Central memory CD4-positive, alpha-beta T cell (primary cell): ENCODE data around the gene GASK1A.

ENCODE experiments used
- DNase-seq: peaks from one replicate; pipeline ENCODE4 v3.0.0; 2022

Gene GASK1A

DNA sequence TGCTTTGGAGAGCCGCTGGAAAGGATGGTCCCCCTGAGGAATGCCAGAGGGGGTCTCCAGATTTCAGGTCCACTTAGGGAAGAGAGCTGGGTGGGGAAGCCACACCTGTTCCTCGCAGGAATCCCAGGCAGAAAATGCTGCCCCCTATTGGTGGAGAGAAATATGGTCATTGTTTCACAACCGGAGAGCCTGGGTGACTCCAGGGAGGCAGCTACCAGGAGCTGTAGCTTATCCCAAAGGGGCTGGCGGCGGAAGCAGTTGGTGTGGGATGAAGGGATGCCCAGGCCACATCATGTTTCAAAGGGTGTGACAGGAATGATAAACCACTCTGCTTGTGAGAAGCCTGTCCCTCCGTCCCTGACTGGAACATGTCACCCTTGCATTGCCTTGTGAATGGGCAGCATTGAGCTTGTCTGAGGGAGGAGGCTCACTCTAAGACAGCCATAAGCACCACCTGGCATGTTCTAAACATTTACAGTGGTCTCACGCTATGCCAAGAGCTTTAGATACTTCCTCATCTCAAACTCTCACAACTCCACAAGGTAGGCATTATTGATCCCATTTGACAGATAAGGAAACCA is 92.3 kb downstream of the GASK1A start:
- peak; percentile 10 for DNase-seq

DNA sequence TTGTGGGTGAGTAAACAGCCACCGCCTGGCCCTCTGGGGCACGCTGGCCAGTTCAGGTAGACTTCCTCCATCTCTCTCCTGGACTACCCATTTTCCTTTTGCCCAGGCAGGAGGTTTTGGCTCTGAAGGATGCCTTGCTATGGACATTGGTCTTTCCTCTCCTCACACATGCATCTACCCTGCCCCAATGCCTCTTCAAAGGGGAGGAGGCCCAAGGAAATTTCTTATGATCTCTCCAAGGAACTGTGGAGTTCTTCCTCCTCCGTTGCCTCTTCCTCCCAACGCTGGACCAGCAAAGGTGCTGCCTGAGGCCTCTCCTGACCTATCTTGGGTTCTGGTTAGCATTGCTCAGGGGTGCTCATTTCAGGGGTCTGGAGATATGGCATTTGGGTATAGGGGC is 93.2 kb downstream of the GASK1A start:
- DNase-seq = no peak

DNA sequence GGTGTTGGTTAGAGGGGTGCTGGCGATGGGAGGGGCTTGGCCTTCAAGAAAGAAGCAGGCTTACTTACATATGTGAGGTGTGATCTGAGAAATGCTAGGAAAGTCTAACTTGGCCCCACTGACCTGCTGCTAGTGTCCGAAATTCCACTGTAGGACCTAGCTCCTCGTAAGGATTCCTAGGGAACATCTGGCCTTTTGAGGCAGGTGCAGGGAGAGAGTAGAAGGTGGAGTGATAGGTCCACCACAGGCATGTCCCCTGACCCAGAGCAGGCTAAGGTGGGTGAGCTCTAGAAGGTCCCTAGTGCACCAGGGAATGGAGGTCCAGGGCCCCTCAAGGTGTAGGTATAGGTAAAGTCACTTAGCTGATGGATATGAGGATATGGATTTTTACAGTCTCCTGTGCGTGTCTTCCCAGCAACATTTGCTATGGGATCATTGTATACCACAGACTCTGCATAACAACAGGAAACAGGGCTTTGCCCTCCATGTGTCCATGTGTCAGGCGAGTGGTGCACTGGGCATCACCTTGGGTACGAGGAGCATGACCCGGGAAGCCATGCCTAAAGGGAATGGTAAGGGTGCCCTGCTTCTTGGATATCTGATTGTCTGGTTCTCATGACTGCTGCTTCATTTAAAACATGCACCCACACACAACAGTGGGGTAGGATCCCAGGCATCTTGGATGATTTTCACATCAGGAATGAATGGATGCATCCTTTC is 94.2 kb downstream of the GASK1A start:
- DNase-seq = no peak

DNA sequence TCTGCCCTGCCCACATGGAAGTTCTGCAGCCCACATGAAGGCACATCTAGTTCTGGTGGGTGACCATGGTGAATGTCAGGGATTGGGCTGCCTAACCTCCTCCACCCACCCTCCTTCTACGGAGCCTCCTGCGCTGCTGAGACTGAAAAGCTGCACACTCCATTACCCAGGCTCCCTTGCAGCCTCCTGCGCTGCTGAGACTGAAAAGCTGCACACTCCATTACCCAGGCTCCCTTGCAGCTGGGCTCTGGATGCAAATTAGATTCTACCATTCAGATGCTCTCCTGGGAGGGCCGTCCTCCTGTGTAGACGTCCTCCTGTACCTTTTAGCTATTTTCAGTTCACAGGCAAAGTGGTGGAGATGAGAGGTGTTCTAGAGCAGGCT is 94.7 kb downstream of the GASK1A start:
- no peak for DNase-seq

DNA sequence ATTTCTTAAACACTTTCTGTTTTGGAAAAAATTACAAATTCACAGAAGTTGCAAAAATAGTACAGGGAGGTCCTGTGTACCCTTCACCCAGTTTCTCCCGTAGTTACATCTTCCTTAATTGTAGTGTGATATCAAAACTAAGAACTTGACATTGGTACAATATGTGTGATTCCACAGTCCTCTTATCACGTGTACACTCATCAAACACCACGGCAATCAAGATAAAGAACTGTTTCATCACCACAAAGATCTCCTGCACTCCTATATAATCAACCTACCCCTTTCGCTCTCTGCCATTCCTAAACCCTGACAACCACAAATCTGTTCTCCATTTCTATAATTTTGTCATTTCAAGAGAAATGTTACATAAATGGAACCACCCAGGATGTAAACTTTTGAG is 95.4 kb downstream of the GASK1A start:
- no peak for DNase-seq

DNA sequence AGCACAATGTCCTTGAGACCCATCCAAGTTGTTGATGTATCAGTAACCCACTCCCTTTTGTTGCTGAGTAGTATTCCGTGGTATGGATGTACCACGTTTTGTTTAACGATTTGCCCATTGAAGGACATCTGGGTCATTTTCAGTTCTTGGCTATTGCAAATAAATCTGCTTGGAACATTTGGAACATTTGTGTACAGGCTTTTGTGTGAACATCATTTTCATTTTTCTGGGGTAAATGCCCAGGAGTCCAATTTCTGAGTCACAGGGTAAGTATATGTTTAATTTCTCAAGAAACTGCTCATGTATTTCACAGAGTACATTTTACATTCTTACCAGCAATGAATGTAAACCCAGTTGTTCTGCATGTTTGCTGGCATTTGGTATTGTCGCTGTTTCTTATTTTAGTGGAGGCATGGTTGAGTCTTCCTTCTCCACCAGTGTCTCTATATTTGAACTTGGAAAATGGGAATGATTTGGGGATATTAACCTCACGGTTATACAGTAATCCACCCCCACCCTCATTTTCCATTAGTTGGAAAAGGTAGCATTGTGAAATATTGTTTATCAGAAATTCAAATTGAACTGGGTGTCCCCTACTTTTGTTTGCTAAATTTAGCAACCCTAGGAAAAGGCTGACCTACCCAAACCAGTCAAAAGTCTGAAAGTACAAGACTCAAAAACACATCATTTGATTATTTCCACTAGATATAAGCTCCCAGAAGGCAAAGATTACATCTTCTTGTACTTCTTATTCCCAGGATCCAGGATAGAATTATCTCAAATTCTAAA is 96.0 kb downstream of the GASK1A start:
- DNase-seq = no peak

DNA sequence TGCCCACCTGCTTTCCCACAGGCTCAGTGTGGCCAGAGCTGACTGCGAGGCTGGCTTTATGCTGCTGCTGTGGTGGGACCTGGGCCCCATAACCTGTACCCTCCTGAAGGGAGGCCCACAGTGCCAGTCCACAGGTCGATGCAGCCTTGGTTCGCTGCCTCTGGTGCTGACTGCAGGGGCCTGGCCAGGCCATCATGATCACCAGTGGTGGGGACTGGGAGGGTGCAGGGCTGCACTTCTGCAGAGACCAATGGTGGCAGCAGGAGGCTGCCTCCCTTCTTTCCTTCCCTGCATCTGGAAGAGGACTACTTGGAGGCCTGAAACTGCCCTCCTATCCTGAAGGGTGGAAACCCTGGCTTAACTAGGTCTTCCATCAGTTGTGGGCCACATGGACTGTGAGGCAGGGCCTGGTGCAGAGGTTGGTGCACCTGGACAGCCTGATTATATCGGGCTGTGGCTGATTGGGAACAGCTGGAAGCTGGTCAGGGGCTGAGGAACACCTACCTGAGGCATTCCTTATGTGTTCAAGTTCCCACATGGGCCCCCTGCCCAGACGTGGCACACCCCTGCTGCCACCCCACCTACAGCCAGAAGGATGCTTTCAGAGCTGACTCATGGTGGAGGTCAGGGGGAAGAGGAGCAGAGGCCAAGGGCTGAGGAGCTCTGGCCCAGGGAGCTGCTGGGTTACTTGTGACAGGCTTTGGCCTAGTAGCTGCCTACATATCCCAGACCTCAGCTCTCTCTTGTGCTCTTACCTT is 97.0 kb downstream of the GASK1A start:
- DNase-seq = no peak

DNA sequence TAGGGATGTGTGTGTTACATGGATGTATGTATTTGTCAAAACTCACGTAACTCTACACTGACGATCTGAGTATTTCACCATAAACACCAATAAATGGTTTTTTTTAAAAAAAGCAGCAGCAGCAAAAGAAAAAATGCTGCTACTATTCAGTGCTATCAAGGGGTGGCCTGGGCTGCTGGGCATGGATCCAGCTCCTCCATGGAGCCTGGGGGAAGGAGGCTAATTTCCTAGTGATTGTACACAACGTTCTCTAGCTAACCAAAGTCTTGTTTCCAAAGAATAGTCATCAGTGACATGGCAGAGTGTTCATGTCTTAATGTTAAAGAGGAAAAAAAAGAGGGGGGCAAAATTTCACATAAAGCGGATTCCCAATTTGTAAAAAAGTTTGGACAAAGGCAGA is 97.7 kb downstream of the GASK1A start:
- no peak for DNase-seq

DNA sequence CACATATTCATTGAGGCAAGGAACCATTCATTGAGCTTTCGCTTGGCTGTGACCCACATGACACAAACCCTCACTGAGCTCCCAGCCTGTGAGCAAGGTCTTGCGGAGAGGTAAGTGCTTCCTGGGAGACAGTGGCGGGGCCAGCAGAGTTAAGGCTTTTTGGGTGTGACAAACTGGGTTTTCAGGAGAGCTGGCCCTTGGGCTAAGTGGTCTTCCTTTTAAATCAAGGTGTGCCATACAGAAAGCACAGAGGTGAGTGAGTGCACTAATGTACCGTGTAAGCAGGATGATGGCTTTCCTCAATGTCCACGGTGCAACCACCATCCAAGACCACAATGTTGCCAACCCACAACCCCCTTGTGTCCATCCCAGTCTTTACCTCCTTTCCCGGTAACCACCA is 98.2 kb downstream of the GASK1A start:
- DNase-seq = no peak

DNA sequence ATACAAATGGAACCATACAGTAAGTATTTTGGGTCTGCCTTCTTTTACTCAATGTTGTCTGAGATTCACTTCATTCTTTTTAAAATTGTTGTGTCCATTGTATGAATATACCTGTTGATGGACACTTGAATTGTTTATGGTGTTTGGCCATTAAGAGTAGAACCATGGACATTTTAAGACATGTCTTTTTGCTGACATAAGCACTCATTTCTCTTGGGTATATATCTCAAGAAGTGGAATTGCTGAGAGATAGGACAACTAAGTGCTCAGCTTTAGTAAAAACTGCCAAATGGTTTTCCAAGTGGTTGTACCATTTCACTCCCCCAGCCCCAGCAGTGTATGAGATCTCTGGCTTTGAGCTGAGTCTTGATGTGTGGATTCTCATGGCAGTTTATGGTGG is 98.6 kb downstream of the GASK1A start:
- DNase-seq = no peak

DNA sequence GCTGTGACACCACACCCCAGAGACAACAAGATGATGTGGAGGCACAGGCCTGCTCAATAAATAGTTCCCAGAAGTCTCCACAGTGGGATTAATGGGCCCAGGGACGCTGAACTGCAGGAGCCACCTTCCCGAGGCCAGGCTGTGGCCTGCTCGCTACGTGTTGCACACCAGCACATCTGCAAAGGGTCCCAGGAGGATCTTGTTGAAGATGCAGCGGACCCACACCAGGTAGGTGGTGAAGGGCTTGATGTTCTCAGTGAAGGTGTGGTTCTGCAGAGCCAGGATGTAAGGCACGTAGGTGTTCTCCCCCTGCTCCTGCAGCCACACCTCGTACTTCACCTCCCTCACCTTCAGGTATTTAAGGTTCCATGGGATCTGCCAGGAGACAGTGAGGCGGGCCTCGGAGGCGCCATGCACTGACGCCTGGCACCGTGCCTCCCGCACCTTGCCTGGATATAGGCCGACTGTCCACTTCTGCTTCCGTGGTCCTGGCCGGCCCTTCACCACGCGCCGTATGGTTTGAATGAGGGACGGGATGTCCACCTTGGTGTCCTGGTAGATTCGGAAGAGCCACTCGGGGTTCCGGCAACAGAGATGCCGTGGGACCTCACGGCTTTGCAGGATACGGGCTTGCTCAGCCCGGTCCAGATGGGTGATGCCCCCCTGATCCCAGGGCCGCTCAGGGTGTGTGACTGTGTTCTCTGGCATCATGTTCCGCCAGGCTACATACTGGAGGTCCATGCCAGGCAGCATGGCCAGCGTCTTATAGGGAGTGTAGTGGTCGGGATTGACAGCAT is 100.6 kb downstream of the GASK1A start:
- DNase-seq = no peak

DNA sequence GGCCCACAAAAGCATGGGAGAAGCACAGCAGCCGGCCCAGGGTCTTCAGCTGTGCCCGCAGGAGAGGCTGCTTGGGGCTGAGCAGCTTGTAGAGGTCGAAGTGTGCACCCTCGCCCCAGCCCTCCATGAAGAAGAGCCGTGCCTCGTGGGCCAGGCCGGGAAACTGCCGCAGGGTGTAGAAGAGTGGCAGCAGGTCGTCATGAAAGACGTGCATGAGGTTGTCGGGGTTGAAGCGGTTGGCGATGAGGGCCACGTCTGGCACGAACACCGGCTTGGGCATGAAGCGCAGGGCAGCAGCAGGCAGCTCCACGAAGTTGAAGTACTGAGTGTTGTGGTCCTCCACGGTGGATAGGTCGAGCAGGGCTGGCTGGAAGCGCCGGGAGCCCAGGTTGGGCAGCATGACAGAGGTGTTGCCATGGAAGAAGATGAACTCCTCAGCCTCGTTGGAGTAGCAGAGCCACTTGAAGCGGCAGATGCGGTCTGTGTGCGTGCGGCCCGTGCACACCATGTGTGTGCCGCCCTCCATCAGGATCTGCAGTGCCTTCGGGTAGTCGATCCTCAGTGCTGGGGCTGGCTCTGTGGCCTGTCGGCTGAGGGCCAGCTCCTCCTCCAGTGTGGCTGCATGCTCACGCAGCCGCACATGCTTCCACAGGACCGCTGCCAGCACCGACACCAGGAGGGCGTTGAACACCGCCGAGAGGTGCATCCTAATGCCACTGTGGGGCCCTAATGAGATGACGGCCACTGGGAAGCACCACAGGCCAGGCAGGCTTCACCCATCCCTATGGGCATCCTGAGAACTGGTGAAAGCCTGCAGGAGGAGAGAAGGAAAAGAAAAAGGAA is 101.8 kb downstream of the GASK1A start:
- no peak for DNase-seq

DNA sequence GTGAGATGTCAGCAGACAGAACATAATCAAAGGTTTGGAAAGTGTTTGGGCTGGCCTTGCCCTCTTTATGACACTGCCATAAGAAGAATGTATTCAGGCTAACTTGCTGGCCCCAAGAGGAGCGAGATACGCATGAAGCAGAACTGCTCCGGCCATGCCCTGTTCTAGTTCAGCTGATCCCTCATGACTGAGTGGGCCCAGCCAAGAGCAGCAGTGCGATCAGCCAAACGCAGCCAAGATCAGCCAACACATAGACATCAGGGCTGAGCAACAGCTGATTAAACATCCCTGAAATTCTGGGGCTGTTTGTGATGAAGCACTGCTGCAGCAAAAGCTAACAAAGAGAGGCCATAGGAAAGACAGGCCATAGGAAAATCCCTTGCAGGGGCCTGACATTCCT is 102.7 kb downstream of the GASK1A start:
- no peak for DNase-seq

DNA sequence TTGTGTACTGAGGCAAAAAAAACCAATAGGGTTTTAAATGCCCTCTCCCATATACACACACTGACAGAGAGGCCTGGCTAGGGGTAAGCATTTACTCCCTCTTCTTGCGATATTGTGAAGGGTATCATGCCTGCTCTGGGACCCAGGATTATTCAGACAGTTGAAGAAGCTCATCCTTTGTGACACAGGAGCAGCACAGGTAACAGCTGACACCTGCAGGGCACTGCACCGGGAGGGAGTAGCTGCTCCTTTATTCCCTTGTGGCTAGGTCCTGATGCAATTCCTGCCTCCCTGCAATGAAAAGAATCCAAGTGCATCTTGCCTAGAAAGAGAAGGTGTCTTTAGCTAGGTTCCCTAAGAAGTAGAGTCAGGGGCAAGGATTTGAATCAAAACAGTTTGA is 103.3 kb downstream of the GASK1A start:
- DNase-seq = no peak

DNA sequence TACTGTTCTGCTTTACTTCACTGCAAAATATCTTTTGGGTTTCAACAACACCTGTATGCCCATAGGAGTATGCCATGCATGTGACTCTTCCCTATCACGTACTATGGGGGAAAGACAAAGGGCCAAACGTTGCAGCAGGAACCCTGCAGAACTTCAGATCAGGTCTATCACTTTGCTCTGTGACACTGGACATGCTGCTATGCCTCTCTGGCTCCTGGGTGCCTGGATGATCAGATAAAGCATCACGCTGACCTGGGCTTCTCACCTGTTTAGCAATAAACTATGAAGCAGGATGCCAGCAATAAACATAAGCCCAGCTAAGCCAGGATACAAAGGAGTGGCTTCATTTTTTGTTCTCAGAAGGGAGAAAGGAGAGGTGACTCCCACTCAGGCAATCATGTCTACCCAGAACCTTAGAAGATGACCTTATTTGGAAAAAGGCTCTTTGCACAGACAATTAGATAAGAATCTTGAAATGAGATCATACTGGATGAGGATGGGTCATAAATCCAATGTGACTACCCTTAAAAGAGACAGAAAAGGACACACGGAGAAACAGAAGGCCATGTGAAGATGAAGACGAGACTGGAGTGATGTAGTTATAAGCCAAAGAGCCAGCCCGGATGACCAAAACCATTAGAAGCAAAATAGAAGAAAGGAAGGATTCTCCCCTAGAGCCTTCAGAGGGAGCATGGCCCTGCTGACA is 107.5 kb downstream of the GASK1A start:
- no peak for DNase-seq

DNA sequence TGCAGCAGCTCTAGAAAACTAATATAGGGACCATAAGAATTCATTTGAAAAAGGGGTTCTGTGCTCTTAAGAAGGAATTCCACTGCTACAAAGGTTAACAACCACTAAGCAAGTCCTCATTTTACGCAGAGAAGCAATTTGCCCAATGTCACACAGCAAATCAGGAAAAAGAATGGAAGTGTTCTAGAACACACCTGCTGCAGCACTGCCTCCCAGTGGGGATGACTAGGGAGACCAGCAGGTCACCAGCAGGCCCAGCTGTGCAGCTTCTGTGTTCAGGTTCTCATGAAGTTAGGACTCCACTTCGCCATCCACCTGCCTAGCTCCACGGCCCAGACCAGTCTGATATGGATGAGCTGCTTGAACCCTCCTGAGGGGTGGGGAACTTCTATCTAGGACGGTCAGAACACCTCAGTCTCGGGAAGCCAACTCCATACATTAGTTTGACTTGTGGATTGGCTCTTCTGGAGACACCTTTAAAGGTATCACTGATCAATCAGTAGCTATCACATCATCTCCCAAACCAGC is 108.2 kb downstream of the GASK1A start:
- DNase-seq = no peak

DNA sequence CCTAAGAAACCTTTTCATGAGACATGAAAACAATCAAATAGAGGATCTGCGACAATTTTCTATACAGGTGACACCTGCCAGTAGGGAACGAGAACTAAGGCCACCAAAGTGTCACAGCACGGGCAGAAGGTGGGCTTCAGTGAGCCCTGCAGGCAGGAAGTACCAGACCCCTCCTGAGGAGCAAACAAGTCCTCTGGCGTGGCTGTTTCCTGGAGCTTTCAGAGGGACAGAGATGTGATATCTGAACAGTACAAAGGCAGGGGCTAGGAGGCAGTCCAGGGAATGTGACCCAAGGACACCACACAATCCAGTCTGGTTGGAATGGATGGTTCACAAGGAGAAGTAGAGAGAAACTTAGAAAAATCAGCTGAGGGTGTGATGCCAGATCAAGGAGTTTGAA is 110.0 kb downstream of the GASK1A start:
- DNase-seq = no peak

DNA sequence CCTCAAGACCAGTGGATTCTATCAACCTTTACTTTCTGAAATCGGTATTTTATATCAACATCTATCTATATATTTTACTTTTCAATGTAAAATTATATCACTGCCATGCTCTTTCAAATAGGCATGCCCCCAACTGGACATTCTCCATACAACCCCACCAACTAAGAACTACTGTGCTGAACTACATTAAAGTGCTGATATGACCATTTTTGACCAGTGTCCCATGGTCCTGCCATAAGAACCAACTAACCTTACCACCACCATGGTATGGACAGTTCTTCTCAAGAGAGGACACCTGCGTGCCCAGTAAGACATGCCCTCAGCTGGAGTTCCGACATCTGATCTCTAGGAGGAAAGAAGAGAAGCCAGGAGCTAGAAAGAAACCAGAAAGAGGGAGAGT is 111.1 kb downstream of the GASK1A start:
- DNase-seq = no peak

DNA sequence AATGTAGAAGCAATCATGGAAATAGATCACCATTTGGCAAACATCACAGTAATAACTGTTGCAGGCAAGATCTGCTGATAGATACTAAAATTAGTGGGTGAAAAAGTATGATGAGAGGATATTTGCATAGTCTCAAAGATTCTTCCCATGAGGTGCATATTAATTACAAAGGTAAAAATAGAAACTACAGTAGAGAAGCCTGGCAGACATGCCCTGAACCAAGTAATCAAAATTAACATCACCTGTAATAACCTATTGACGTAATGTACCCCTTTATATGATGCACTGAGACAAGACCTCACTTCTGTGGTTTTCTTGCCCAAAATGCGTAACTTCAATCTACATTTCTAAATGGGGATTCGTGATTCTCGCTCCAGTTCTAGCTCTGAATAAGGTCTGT is 112.4 kb downstream of the GASK1A start:
- no peak for DNase-seq

DNA sequence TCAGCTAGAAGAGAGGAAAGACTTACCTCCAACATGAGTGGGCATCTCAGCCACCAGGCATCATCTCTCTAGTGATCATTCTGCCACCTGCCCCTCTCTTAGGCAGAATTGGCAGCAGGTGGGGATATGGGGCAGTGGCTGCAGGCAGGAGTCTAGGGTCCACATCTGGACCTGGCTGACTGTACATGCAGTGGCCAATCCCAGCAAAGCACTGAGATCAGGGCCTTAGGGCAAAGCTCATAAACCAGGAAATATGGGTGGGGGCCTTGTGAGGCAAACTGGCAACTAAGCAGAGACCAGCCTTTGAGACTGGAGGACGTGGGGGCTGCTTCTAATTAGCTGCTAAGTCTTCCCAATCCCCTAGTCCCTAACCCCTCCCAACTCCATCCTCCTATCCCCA is 113.9 kb downstream of the GASK1A start:
- DNase-seq = no peak

DNA sequence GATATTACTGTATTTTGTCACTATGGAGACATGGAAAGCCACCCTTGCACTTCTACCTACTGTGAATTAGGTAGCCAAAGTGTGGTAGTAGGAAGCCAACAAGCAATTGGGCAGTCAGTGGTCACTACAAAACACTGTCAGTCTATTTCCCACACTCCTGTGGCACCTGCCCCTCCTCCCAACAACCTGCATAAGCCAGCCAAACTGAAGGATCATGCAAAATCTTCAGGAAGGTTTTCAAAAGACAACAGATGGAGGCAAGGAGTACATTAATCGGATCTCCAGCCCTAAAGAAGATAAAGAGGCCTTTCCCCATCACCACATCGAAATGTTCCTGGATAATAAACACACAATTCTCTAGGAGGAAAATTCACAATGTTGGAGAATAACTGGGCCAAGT is 114.9 kb downstream of the GASK1A start:
- no peak for DNase-seq
